Stimulated activated CD4-positive, alpha-beta T cell treated with anti-CD3 and anti-CD28 coated beads, Interleukin-1b, Interleukin-23, amount 100 ng/mL, for 48 hours (primary cell): ENCODE results near the gene CCNH.

Experiments
- DNase-seq: peaks from one replicate; pipeline ENCODE4 v3.0.0-alpha.2; 2020

The CCNH gene

DNA sequence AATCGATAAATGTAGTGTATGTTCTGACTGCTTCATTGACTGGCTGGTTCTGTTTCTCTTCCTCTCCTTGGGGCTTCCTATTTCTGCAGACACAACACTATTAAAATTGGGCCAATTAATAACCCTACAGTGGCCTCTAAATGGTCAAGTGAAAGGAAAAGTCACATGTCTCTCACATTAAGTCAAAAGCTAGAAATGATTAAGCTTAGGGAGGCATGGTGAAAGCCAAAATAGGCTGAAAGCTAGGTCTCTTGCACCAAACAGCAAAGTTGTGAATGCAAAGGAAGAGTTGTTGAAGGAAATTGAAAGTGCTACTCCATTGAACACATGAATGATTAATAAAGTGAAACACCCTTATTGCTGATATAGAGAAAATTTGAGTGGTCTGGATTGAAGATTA lies 58.2 kb downstream of the CCNH start:
- no peak for DNase-seq

DNA sequence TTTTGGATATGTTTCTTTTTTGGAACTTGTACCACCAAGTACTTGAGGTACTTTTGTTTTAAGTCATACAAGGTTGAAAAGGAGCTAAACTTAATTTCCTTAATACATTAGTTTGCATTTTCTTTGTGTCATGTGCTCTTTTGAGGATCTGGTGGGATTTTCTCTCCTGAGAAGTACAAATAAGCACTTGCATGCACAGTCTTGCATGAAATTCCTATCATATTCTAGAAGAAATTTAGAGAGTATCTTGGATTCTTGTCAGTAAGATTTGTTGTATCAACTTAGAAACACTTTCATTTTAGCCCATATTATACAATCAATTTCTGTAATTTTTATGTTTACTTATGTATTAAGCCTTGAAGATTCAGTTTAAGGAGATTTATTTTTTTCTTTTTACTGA lies 64.9 kb downstream of the CCNH start:
- no peak for DNase-seq

GRCh38 chr5:87347272-87347671 lies 65.5 kb downstream of the CCNH start:
- no peak for DNase-seq
